ENCODE results near the gene DCUN1D4. TPM values are rescaled to one million over a fixed set of nuclear protein-coding genes. Genes with fewer than 3 reads are reported as not detected.
"Not testable (repeated sequence)": the region's sequence is repeated elsewhere in the genome, so short reads cannot be mapped to it uniquely, and the experiment has no call there.

DCUN1D4 gene
- polyA plus RNA-seq, 2 donors, result 9.2 to 9.7 TPM

- peaks cover 3 to 7% of the 10 kb centered on the region in 2 donors for H3K36me3 ChIP-seq (ENCODE audit: control insufficient read depth in 2 of 2, insufficient read depth in 2 of 2, low read length in 1 of 2)
- H3K4me1 ChIP-seq (ENCODE audit: control insufficient read depth in 2 of 2, insufficient read depth in 2 of 2, low read length in 1 of 2), result no peaks in the 10 kb centered on the region
- no peak overlapping the region for H3K27ac ChIP-seq (ENCODE audit: low read depth in 2 of 2, low read length in 1 of 2)
- no peaks in the 10 kb centered on the region for H3K27me3 ChIP-seq (ENCODE audit: control insufficient read depth in 1 of 2, insufficient read depth in 2 of 2, low read length in 2 of 2)
- no peaks in the 10 kb centered on the region for H3K9me3 ChIP-seq (ENCODE audit: control insufficient read depth in 2 of 2, insufficient read depth in 1 of 2, low read depth in 1 of 2, low read length in 1 of 2)
- H3K4me3 ChIP-seq (ENCODE audit: low read depth in 1 of 2, low read length in 2 of 2), result no peak overlapping the region
- WGBS, 2 donors, result 71 to 95% methylated on average over 7 of the region's 7 CpGs
Observed at GRCh38 chr4:51909236-51909703, 66.3 kb downstream of the DCUN1D4 start.

GRCh38 chr4:51918251-51918650, 75.3 kb downstream of the DCUN1D4 start:
- 63 to 72% methylated on average over 6 of the region's 6 CpGs for WGBS, 2 donors

GRCh38 chr4:51923343-51923742, 80.4 kb downstream of the DCUN1D4 start:
- Histone ChIP-seq H3K4me1 (ENCODE audit: control insufficient read depth in 2 of 2, insufficient read depth in 2 of 2, low read length in 1 of 2) (no peaks in the 10 kb centered on the region), H3K27me3 (ENCODE audit: control insufficient read depth in 1 of 2, insufficient read depth in 2 of 2, low read length in 2 of 2) (no peaks in the 10 kb centered on the region), H3K36me3 (ENCODE audit: control insufficient read depth in 2 of 2, insufficient read depth in 2 of 2, low read length in 1 of 2) (no peaks in the 10 kb centered on the region), H3K9me3 (ENCODE audit: control insufficient read depth in 2 of 2, insufficient read depth in 1 of 2, low read depth in 1 of 2, low read length in 1 of 2) (no peaks in the 10 kb centered on the region), H3K4me3 (ENCODE audit: low read depth in 1 of 2, low read length in 2 of 2) (no peak overlapping the region), H3K27ac (ENCODE audit: low read depth in 2 of 2, low read length in 1 of 2) (no peak overlapping the region)
- WGBS, 2 donors, result 77% methylated on average over 2 of the region's 2 CpGs

More at GRCh38 chr4:51918251-51918650, 75.3 kb downstream of the DCUN1D4 start:
- Histone ChIP-seq H3K36me3 (ENCODE audit: control insufficient read depth in 2 of 2, insufficient read depth in 2 of 2, low read length in 1 of 2) (peaks cover 3% of the 10 kb centered on the region in 2 donors), H3K9me3 (ENCODE audit: control insufficient read depth in 2 of 2, insufficient read depth in 1 of 2, low read depth in 1 of 2, low read length in 1 of 2) (no peaks in the 10 kb centered on the region), H3K4me3 (ENCODE audit: low read depth in 1 of 2, low read length in 2 of 2) (no peak overlapping the region), H3K27ac (ENCODE audit: low read depth in 2 of 2, low read length in 1 of 2) (no peak overlapping the region), H3K4me1 (ENCODE audit: control insufficient read depth in 2 of 2, insufficient read depth in 2 of 2, low read length in 1 of 2) (no peaks in the 10 kb centered on the region), H3K27me3 (ENCODE audit: control insufficient read depth in 1 of 2, insufficient read depth in 2 of 2, low read length in 2 of 2) (no peaks in the 10 kb centered on the region)

- no peaks in the 10 kb centered on the region for H3K27me3 ChIP-seq (ENCODE audit: control insufficient read depth in 1 of 2, insufficient read depth in 2 of 2, low read length in 2 of 2)
- no peak overlapping the region for H3K4me3 ChIP-seq (ENCODE audit: low read depth in 1 of 2, low read length in 2 of 2)
- H3K27ac ChIP-seq (ENCODE audit: low read depth in 2 of 2, low read length in 1 of 2), result no peak overlapping the region
- no peaks in the 10 kb centered on the region for H3K36me3 ChIP-seq (ENCODE audit: control insufficient read depth in 2 of 2, insufficient read depth in 2 of 2, low read length in 1 of 2)
- H3K9me3 ChIP-seq (ENCODE audit: control insufficient read depth in 2 of 2, insufficient read depth in 1 of 2, low read depth in 1 of 2, low read length in 1 of 2), result no peaks in the 10 kb centered on the region
- H3K4me1 ChIP-seq (ENCODE audit: control insufficient read depth in 2 of 2, insufficient read depth in 2 of 2, low read length in 1 of 2), result no peaks in the 10 kb centered on the region
Observed at GRCh38 chr4:51925307-51925706, 82.4 kb downstream of the DCUN1D4 start.

GRCh38 chr4:51930557-51930956, 87.6 kb downstream of the DCUN1D4 start:
- Histone ChIP-seq H3K9me3 (ENCODE audit: control insufficient read depth in 2 of 2, insufficient read depth in 1 of 2, low read depth in 1 of 2, low read length in 1 of 2) (no peaks in the 10 kb centered on the region), H3K36me3 (ENCODE audit: control insufficient read depth in 2 of 2, insufficient read depth in 2 of 2, low read length in 1 of 2) (no peaks in the 10 kb centered on the region), H3K27ac (ENCODE audit: low read depth in 2 of 2, low read length in 1 of 2) (no peak overlapping the region), H3K27me3 (ENCODE audit: control insufficient read depth in 1 of 2, insufficient read depth in 2 of 2, low read length in 2 of 2) (no peaks in the 10 kb centered on the region), H3K4me3 (ENCODE audit: low read depth in 1 of 2, low read length in 2 of 2) (no peak overlapping the region), H3K4me1 (ENCODE audit: control insufficient read depth in 2 of 2, insufficient read depth in 2 of 2, low read length in 1 of 2) (no peaks in the 10 kb centered on the region)
- 81 to 82% methylated on average over 1 of the region's 1 CpG for WGBS, 2 donors

GRCh38 chr4:51931461-51931860, 88.5 kb downstream of the DCUN1D4 start:
- H3K4me3 ChIP-seq (ENCODE audit: low read depth in 1 of 2, low read length in 2 of 2), result no peak overlapping the region
- H3K36me3 ChIP-seq (ENCODE audit: control insufficient read depth in 2 of 2, insufficient read depth in 2 of 2, low read length in 1 of 2), result no peaks in the 10 kb centered on the region
- no peaks in the 10 kb centered on the region for H3K4me1 ChIP-seq (ENCODE audit: control insufficient read depth in 2 of 2, insufficient read depth in 2 of 2, low read length in 1 of 2)
- H3K27me3 ChIP-seq (ENCODE audit: control insufficient read depth in 1 of 2, insufficient read depth in 2 of 2, low read length in 2 of 2), result no peaks in the 10 kb centered on the region
- no peak overlapping the region for H3K27ac ChIP-seq (ENCODE audit: low read depth in 2 of 2, low read length in 1 of 2)
- H3K9me3 ChIP-seq (ENCODE audit: control insufficient read depth in 2 of 2, insufficient read depth in 1 of 2, low read depth in 1 of 2, low read length in 1 of 2), result no peaks in the 10 kb centered on the region

GRCh38 chr4:51932261-51932660, 89.3 kb downstream of the DCUN1D4 start:
- Histone ChIP-seq H3K27ac (ENCODE audit: low read depth in 2 of 2, low read length in 1 of 2) (no peak overlapping the region), H3K9me3 (ENCODE audit: control insufficient read depth in 2 of 2, insufficient read depth in 1 of 2, low read depth in 1 of 2, low read length in 1 of 2) (no peaks in the 10 kb centered on the region), H3K27me3 (ENCODE audit: control insufficient read depth in 1 of 2, insufficient read depth in 2 of 2, low read length in 2 of 2) (no peaks in the 10 kb centered on the region), H3K4me3 (ENCODE audit: low read depth in 1 of 2, low read length in 2 of 2) (no peak overlapping the region), H3K36me3 (ENCODE audit: control insufficient read depth in 2 of 2, insufficient read depth in 2 of 2, low read length in 1 of 2) (no peaks in the 10 kb centered on the region), H3K4me1 (ENCODE audit: control insufficient read depth in 2 of 2, insufficient read depth in 2 of 2, low read length in 1 of 2) (no peaks in the 10 kb centered on the region)
- 30 to 43% methylated on average over 2 of the region's 2 CpGs for WGBS, 2 donors

- H3K4me1 ChIP-seq (ENCODE audit: control insufficient read depth in 2 of 2, insufficient read depth in 2 of 2, low read length in 1 of 2), result no peaks in the 10 kb centered on the region
- H3K27ac ChIP-seq (ENCODE audit: low read depth in 2 of 2, low read length in 1 of 2), result no peak overlapping the region
- no peak overlapping the region for H3K4me3 ChIP-seq (ENCODE audit: low read depth in 1 of 2, low read length in 2 of 2)
- no peaks in the 10 kb centered on the region for H3K36me3 ChIP-seq (ENCODE audit: control insufficient read depth in 2 of 2, insufficient read depth in 2 of 2, low read length in 1 of 2)
- WGBS, 2 donors, result 71 to 76% methylated on average over 3 of the region's 3 CpGs
- no peaks in the 10 kb centered on the region for H3K27me3 ChIP-seq (ENCODE audit: control insufficient read depth in 1 of 2, insufficient read depth in 2 of 2, low read length in 2 of 2)
- no peaks in the 10 kb centered on the region for H3K9me3 ChIP-seq (ENCODE audit: control insufficient read depth in 2 of 2, insufficient read depth in 1 of 2, low read depth in 1 of 2, low read length in 1 of 2)
Observed at GRCh38 chr4:51932684-51933083, 89.7 kb downstream of the DCUN1D4 start.

- not testable (repeated sequence) for H3K4me1 ChIP-seq (ENCODE audit: control insufficient read depth in 2 of 2, insufficient read depth in 2 of 2, low read length in 1 of 2); H3K36me3 ChIP-seq (ENCODE audit: control insufficient read depth in 2 of 2, insufficient read depth in 2 of 2, low read length in 1 of 2); H3K27ac ChIP-seq (ENCODE audit: low read depth in 2 of 2, low read length in 1 of 2); H3K9me3 ChIP-seq (ENCODE audit: control insufficient read depth in 2 of 2, insufficient read depth in 1 of 2, low read depth in 1 of 2, low read length in 1 of 2); H3K4me3 ChIP-seq (ENCODE audit: low read depth in 1 of 2, low read length in 2 of 2); H3K27me3 ChIP-seq (ENCODE audit: control insufficient read depth in 1 of 2, insufficient read depth in 2 of 2, low read length in 2 of 2)
- 90 to 98% methylated on average over 12 to 13 of the region's 13 CpGs for WGBS, 2 donors
Observed at GRCh38 chr4:51940460-51940859, 97.5 kb downstream of the DCUN1D4 start.

- H3K27me3 ChIP-seq (ENCODE audit: control insufficient read depth in 1 of 2, insufficient read depth in 2 of 2, low read length in 2 of 2), result no peaks in the 10 kb centered on the region
- H3K4me3 ChIP-seq (ENCODE audit: low read depth in 1 of 2, low read length in 2 of 2), result no peak overlapping the region
- peaks cover 2 to 5% of the 10 kb centered on the region in 2 donors for H3K9me3 ChIP-seq (ENCODE audit: control insufficient read depth in 2 of 2, insufficient read depth in 1 of 2, low read depth in 1 of 2, low read length in 1 of 2)
- no peaks in the 10 kb centered on the region for H3K36me3 ChIP-seq (ENCODE audit: control insufficient read depth in 2 of 2, insufficient read depth in 2 of 2, low read length in 1 of 2)
- H3K4me1 ChIP-seq (ENCODE audit: control insufficient read depth in 2 of 2, insufficient read depth in 2 of 2, low read length in 1 of 2), result no peaks in the 10 kb centered on the region
- no peak overlapping the region for H3K27ac ChIP-seq (ENCODE audit: low read depth in 2 of 2, low read length in 1 of 2)
- WGBS, 2 donors, result 73 to 82% methylated on average over 6 of the region's 6 CpGs
Observed at GRCh38 chr4:51942108-51942832, 99.3 kb downstream of the DCUN1D4 start.
